HepG2 (cell line): ENCODE data around the gene ADPRM. TPM values are rescaled to one million over a fixed set of nuclear protein-coding genes. Genes with fewer than 3 reads are reported as not detected.

ENCODE experiments used
- ISL2 ChIP-seq: sonication (generic); formaldehyde crosslinking; IDR thresholded peaks from 2 replicates; pipeline ENCODE4 v1.5.0; 2020; ENCODE audit warnings: missing genetic modification reagents
- KDM4B ChIP-seq: sonication (generic); formaldehyde crosslinking; IDR thresholded peaks from 2 replicates; pipeline ENCODE4 v1.4.0; 2020; ENCODE audit warnings: missing genetic modification reagents
- KDM5B ChIP-seq: sonication (generic); formaldehyde crosslinking; IDR thresholded peaks from 2 replicates; pipeline ENCODE4 v1.4.0; 2020; ENCODE audit warnings: missing genetic modification reagents, mild to moderate bottlenecking, borderline replicate concordance
- LCORL ChIP-seq, 2 experiments: fragments of 450-650 bp in 1 of 2; sonication (generic) in 1 of 2; formaldehyde crosslinking in 1 of 2; IDR thresholded peaks; 2 replicates each; pipeline versions ENCODE4 v1.5.0 to v1.6.1; 2017 to 2020; ENCODE audit warnings: antibody characterized with exemption in 1 of 2, missing genetic modification reagents in 1 of 2
- MAF1 ChIP-seq: sonication (generic); formaldehyde crosslinking; IDR thresholded peaks from 2 replicates; pipeline ENCODE4 v1.5.0; 2020; ENCODE audit warnings: missing genetic modification reagents, borderline replicate concordance
- RBM39 ChIP-seq: fragments of 200-400 bp; formaldehyde crosslinking; IDR thresholded peaks from one replicate; pipeline ENCODE4 v1.6.1; 2018; ENCODE audit warnings: antibody characterized with exemption, mild to moderate bottlenecking, low read depth, low read length; ENCODE audit not compliant: poor library complexity, severe bottlenecking
- REXO4 ChIP-seq: sonication (generic); formaldehyde crosslinking; IDR thresholded peaks from 2 replicates; pipeline ENCODE4 v1.8.0; 2022; ENCODE audit warnings: missing genetic modification reagents, mild to moderate bottlenecking, borderline replicate concordance
- TAF15 ChIP-seq: fragments of 200-400 bp; formaldehyde crosslinking; IDR thresholded peaks from one replicate; pipeline ENCODE4 v1.6.1; 2018; ENCODE audit warnings: mild to moderate bottlenecking, low read depth, low read length; ENCODE audit not compliant: poor library complexity, severe bottlenecking
- ZNF143 ChIP-seq: sonication (generic); formaldehyde crosslinking; IDR thresholded peaks from 2 replicates; pipeline ENCODE4 v1.4.0; 2020; ENCODE audit warnings: missing genetic modification reagents
- ZNF317 ChIP-seq: sonication (generic); formaldehyde crosslinking; IDR thresholded peaks from 2 replicates; pipeline ENCODE4 v1.5.0; 2020; ENCODE audit warnings: mild to moderate bottlenecking, missing genetic modification reagents
- ZNF414 ChIP-seq: sonication (generic); formaldehyde crosslinking; IDR thresholded peaks from 2 replicates; pipeline ENCODE4 v1.5.0; 2020; ENCODE audit warnings: missing genetic modification reagents
- ZNF432 ChIP-seq: sonication (generic); formaldehyde crosslinking; IDR thresholded peaks from 2 replicates; pipeline ENCODE4 v1.5.0; 2020; ENCODE audit warnings: missing genetic modification reagents, mild to moderate bottlenecking, borderline replicate concordance
- ZNF510 ChIP-seq: sonication (generic); formaldehyde crosslinking; IDR thresholded peaks from 2 replicates; pipeline ENCODE4 v1.4.0; 2020; ENCODE audit warnings: low read depth, mild to moderate bottlenecking, missing genetic modification reagents
- ZNF564 ChIP-seq: sonication (generic); formaldehyde crosslinking; IDR thresholded peaks from 2 replicates; pipeline ENCODE4 v1.8.1; 2023; ENCODE audit warnings: mild to moderate bottlenecking, missing genetic modification reagents
- ZNF687 ChIP-seq: sonication (generic); formaldehyde crosslinking; IDR thresholded peaks from 2 replicates; pipeline ENCODE4 v1.5.1; 2020; ENCODE audit warnings: mild to moderate bottlenecking, missing genetic modification reagents, moderate library complexity
- polyA plus RNA-seq, 8 experiments: library from polyadenylated mRNA; depleted of rRNA in 3 of 8; stranded (reverse) in 7 of 8; unstranded in 1 of 8; fragments of >200 nt; fragmentation: Illumina TruSeq in 4 of 8; extraction: Trizol in 4 of 8; gene quantifications; 2 replicates each; pipeline versions ENCODE4 v1.2.1 to v1.2.3, GENCODE V29; 2011 to 2016; ENCODE audit warnings: low read depth in 4 of 8, missing spikeins in 1 of 8, mixed read lengths in 1 of 8; ENCODE audit not compliant: insufficient read depth in 1 of 8
- total RNA-seq, 5 experiments: library from RNA; depleted of rRNA; stranded (reverse); fragments of >200 nt; fragmentation: Illumina TruSeq; extraction: Trizol; gene quantifications; 2 replicates each; pipeline ENCODE4 v1.2.3, GENCODE V29; 2016; ENCODE audit warnings: low read depth in 1 of 5
- TF ChIP-seq, protein P1 (sequence below), 2 experiments: IDR thresholded peaks; 2 replicates each; pipeline ENCODE4 v1.6.1; 2011 to 2012; ENCODE audit warnings: low read length in 2 of 2, borderline replicate concordance in 1 of 2, low read depth in 1 of 2, mild to moderate bottlenecking in 1 of 2, moderate library complexity in 1 of 2
- TF ChIP-seq, protein P2 (sequence below): IDR thresholded peaks from 2 replicates; pipeline ENCODE4 v1.6.1; 2016; ENCODE audit warnings: missing biosample characterization, missing genetic modification reagents, low read depth

Gene ADPRM
- total and polyA plus RNA-seq, 2 of the 13 experiments (the other 11 are each of a cell fraction or from before 2014, with no cell fraction given): 5.6 to 10.8 TPM

- TF ChIP-seq, protein P1, sequence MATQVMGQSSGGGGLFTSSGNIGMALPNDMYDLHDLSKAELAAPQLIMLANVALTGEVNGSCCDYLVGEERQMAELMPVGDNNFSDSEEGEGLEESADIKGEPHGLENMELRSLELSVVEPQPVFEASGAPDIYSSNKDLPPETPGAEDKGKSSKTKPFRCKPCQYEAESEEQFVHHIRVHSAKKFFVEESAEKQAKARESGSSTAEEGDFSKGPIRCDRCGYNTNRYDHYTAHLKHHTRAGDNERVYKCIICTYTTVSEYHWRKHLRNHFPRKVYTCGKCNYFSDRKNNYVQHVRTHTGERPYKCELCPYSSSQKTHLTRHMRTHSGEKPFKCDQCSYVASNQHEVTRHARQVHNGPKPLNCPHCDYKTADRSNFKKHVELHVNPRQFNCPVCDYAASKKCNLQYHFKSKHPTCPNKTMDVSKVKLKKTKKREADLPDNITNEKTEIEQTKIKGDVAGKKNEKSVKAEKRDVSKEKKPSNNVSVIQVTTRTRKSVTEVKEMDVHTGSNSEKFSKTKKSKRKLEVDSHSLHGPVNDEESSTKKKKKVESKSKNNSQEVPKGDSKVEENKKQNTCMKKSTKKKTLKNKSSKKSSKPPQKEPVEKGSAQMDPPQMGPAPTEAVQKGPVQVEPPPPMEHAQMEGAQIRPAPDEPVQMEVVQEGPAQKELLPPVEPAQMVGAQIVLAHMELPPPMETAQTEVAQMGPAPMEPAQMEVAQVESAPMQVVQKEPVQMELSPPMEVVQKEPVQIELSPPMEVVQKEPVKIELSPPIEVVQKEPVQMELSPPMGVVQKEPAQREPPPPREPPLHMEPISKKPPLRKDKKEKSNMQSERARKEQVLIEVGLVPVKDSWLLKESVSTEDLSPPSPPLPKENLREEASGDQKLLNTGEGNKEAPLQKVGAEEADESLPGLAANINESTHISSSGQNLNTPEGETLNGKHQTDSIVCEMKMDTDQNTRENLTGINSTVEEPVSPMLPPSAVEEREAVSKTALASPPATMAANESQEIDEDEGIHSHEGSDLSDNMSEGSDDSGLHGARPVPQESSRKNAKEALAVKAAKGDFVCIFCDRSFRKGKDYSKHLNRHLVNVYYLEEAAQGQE (IDR thresholded peaks at IDR 0.05; ENCODE audit: borderline replicate concordance in 1 of 2, low read depth in 1 of 2, low read length in 2 of 2): no peak
- TF ChIP-seq RBM39 (no peak), ZNF564 (CRISPR knock-in tag) (peak; percentile 71; the same call in 1 of the 2 replicates), ZNF317 (CRISPR knock-in tag) (no peak), ISL2 (CRISPR knock-in tag) (no peak), ZNF510 (CRISPR knock-in tag) (no peak), REXO4 (CRISPR knock-in tag) (peak; percentile 77; the same call in 1 of the 2 replicates), KDM4B (CRISPR knock-in tag) (no peak), ZNF414 (CRISPR knock-in tag) (no peak), ZNF143 (CRISPR knock-in tag) (no peak), LCORL (IDR thresholded peaks at IDR 0.05) (no peak), LCORL (CRISPR knock-in tag; IDR thresholded peaks at IDR 0.05) (peak; percentile 46; the same call in 1 of the 2 replicates), KDM5B (CRISPR knock-in tag) (peak; percentile 92; the same call in 1 of the 2 replicates), ZNF687 (peak; percentile 96), MAF1 (CRISPR knock-in tag) (0 out of 2 replicates have a peak, but pooled peaks have one; percentile 75), TAF15 (no peak), ZNF432 (CRISPR knock-in tag) (no peak)
- TF ChIP-seq, protein P2, sequence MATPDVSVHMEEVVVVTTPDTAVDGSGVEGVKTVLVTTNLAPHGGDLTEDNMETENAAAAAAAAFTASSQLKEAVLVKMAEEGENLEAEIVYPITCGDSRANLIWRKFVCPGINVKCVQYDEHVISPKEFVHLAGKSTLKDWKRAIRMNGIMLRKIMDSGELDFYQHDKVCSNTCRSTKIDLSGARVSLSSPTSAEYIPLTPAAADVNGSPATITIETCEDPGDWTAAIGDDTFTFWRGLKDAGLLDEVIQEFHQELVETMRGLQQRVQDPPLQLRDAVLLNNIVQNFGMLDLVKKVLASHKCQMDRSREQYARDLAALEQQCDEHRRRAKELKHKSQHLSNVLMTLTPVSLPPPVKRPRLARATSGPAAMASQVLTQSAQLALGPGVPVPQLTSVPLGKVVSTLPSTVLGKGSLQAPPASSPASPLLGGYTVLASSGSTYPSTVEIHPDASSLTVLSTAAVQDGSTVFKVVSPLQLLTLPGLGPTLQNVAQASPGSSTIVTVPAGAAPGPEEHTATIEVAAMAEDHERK (CRISPR knock-in tag): no peak
Measured at GRCh38 chr17:10729334-10730193, 32.2 kb downstream of the ADPRM start, which contains the start of gene TMEM220 (continued).
